HG02588 (cell line): Measurements from ENCODE around the gene ACBD4.

Experiments
- ATAC-seq: cut with Tn5 transposase; IDR thresholded peaks from one replicate; pipeline ENCODE4 v1.9.1; 2021; ENCODE audit warnings: mild to moderate bottlenecking, moderate library complexity; ENCODE audit not compliant: unreplicated experiment

Gene ACBD4

GRCh38 chr17:45132572-45133463 lies 2.7 kb upstream of the ACBD4 start:
- no peak for ATAC-seq

GRCh38 chr17:45135978-45136791 lies 698 bp downstream of the ACBD4 start:
- no peak for ATAC-seq

GRCh38 chr17:45136846-45137560 lies 1.5 kb downstream of the ACBD4 start:
- ATAC-seq: no peak

- ATAC-seq: no peak
These were observed 2.2 kb downstream of the ACBD4 start for GRCh38 chr17:45137561-45138305.

- no peak for ATAC-seq
These were observed 3.5 kb downstream of the ACBD4 start for GRCh38 chr17:45138911-45139532.

- ATAC-seq: no peak
These were observed 4.0 kb downstream of the ACBD4 start for GRCh38 chr17:45139533-45139920.

GRCh38 chr17:45143094-45143670 lies 7.7 kb downstream of the ACBD4 start:
- ATAC-seq: no peak

- no peak for ATAC-seq
These were observed 8.3 kb downstream of the ACBD4 start for GRCh38 chr17:45143767-45144198.

GRCh38 chr17:45144199-45145034 lies 8.9 kb downstream of the ACBD4 start:
- ATAC-seq: no peak

GRCh38 chr17:45145035-45145389 lies 9.5 kb downstream of the ACBD4 start:
- no peak for ATAC-seq

- no peak for ATAC-seq
These were observed 10.7 kb downstream of the ACBD4 start for GRCh38 chr17:45146166-45146565.

- no peak for ATAC-seq
These were observed 11.1 kb downstream of the ACBD4 start for GRCh38 chr17:45146592-45146889.

GRCh38 chr17:45146890-45147580 lies 11.5 kb downstream of the ACBD4 start:
- ATAC-seq: no peak

- ATAC-seq: no peak
These were observed 12.2 kb downstream of the ACBD4 start for GRCh38 chr17:45147581-45148182.

GRCh38 chr17:45148183-45149036 lies 12.9 kb downstream of the ACBD4 start, which contains the start of gene HEXIM1:
HEXIM1 (plus strand) TSS chr17:45148475; CDS start chr17:45149191, 716 bp downstream.
- peak; percentile 62 for ATAC-seq

GRCh38 chr17:45149037-45149668 lies 13.7 kb downstream of the ACBD4 start:
- no peak for ATAC-seq
